NT2/D1 (cell line): ENCODE measurements around the gene IGHMBP2.

Experiments
- SUZ12 ChIP-seq: IDR thresholded peaks from 2 replicates; pipeline ENCODE4 v1.6.1; 2011; ENCODE audit not compliant: insufficient read length, insufficient read depth; ENCODE audit errors: extremely low read depth
- YY1 ChIP-seq: IDR thresholded peaks from 2 replicates; pipeline ENCODE4 v1.6.1; 2011; ENCODE audit not compliant: insufficient read length, insufficient read depth
- ZNF274 ChIP-seq: IDR thresholded peaks from 2 replicates; pipeline ENCODE4 v1.6.1; 2011; ENCODE audit warnings: mild to moderate bottlenecking, low read depth, low read length

- TF ChIP-seq YY1 (no peak), ZNF274 (no peak), SUZ12 (no peak)
Measured at GRCh38 chr11:68904248-68904847, 657 bp downstream of the IGHMBP2 start.
